ENCODE measurements around the gene FCHSD2. TPM values are rescaled to one million over a fixed set of nuclear protein-coding genes. Genes with fewer than 3 reads are reported as not detected.

FCHSD2 gene
- total and polyA plus RNA-seq, 2 donors (not counting 1 experiment from before 2014, with no cell fraction given), result 19.5 to 40.6 TPM

DNA sequence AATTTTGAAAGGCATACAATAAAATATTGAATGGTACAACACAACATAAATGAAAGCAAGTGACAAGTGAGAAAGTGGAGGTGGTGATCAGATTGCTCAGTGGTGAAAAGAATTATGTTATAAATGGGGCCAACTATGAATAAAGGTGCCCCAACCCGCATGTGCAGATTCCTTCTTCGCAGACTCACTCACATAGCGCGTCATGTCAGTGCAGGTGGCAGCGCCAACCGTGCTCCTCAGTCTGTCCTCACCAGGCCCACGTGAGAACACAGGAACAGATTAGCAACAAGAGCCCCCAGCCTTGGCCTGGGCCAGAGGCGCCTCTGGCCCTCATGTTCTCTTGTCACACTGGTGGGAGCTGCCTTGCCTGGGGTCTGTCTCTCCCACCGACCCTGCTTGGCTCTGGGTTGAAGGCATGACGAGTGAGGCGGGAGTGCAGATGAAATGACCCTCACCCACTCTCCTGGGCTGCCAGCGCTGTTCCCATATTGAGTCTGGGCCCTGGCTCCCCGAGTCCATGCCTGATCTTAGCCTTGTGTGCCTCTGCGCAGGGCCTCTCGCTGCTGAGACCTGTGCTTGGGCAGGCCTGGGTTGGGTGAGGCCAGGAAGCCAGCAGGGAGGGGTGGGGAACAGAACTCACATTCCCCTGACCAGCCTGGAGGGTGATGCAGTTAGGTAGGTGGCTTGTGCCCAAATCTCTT lies 321.5 kb downstream of the FCHSD2 start:
- Histone ChIP-seq H3K9ac (ENCODE audit: insufficient read depth, low read length) (no peak overlapping the region), H3K4me3 (replicated peaks in 1 of 4; ENCODE audit: control extremely low read depth in 1 of 4, insufficient read depth in 1 of 4, low read depth in 3 of 4, low read length in 4 of 4) (no peak overlapping the region), H3K27me3 (ENCODE audit: control insufficient read depth, insufficient read depth, low read length) (no peaks in the 10 kb centered on the region), H2AFZ (ENCODE audit: low read length) (no peak overlapping the region), H3K4me2 (ENCODE audit: extremely low read depth, insufficient read depth, low read length) (no peak overlapping the region), H3K4me1 (ENCODE audit: control insufficient read depth, extremely low read depth, insufficient read depth, low read length) (peaks cover 14% of the 10 kb centered on the region), H4K20me1 (ENCODE audit: control insufficient read depth, extremely low read depth, insufficient read depth, low read length) (no peaks in the 10 kb centered on the region), H3K79me2 (ENCODE audit: control insufficient read depth, insufficient read depth, low read length) (no peaks in the 10 kb centered on the region), H3K36me3 (ENCODE audit: control insufficient read depth, insufficient read depth, low read length) (no peaks in the 10 kb centered on the region), H3K27ac (ENCODE audit: insufficient read depth, low read length) (no peak overlapping the region), H3K9me3 (ENCODE audit: control insufficient read depth, insufficient read depth, low read depth, low read length) (no peaks in the 10 kb centered on the region)
- no peak for TF ChIP-seq EZH2 (IDR thresholded peaks at IDR 0.05; ENCODE audit: low read length, missing control alignments)
- TF ChIP-seq, protein P1, sequence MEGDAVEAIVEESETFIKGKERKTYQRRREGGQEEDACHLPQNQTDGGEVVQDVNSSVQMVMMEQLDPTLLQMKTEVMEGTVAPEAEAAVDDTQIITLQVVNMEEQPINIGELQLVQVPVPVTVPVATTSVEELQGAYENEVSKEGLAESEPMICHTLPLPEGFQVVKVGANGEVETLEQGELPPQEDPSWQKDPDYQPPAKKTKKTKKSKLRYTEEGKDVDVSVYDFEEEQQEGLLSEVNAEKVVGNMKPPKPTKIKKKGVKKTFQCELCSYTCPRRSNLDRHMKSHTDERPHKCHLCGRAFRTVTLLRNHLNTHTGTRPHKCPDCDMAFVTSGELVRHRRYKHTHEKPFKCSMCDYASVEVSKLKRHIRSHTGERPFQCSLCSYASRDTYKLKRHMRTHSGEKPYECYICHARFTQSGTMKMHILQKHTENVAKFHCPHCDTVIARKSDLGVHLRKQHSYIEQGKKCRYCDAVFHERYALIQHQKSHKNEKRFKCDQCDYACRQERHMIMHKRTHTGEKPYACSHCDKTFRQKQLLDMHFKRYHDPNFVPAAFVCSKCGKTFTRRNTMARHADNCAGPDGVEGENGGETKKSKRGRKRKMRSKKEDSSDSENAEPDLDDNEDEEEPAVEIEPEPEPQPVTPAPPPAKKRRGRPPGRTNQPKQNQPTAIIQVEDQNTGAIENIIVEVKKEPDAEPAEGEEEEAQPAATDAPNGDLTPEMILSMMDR (conservative IDR thresholded peaks at IDR 0.05 in 1 of 2, IDR thresholded peaks at IDR 0.05 in 1 of 2; ENCODE audit: low read depth in 1 of 2, low read length in 2 of 2), result no peak
- DNase-seq (ENCODE audit: low read depth in 2 of 2), result no peak

DNA sequence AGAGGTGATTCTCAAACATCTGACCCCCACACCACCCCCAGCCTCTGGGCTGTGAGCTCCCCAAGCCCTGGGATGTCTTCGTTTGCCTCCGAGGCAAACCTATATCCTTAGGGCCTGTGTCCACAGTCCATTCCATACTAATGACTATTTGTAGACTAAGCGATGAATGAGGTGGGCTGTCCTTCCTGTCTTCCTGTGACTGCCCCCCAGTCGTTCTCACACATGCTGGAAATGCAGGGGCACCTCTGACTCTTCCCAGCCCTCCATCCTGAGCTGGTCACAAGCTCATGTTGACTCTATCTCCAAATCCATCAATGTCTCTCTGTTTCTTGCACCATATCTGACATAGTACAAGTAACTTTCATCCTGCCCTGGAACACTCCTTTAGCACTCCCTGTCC lies 323.1 kb downstream of the FCHSD2 start:
- H3K36me3 ChIP-seq (ENCODE audit: control insufficient read depth, insufficient read depth, low read length), result no peaks in the 10 kb centered on the region
- H3K4me2 ChIP-seq (ENCODE audit: extremely low read depth, insufficient read depth, low read length), result no peak overlapping the region
- no peak overlapping the region for H3K4me3 ChIP-seq (replicated peaks in 1 of 4; ENCODE audit: control extremely low read depth in 1 of 4, insufficient read depth in 1 of 4, low read depth in 3 of 4, low read length in 4 of 4)
- no peaks in the 10 kb centered on the region for H3K9me3 ChIP-seq (ENCODE audit: control insufficient read depth, insufficient read depth, low read depth, low read length)
- H4K20me1 ChIP-seq (ENCODE audit: control insufficient read depth, extremely low read depth, insufficient read depth, low read length), result no peaks in the 10 kb centered on the region
- no peak overlapping the region for H3K27ac ChIP-seq (ENCODE audit: insufficient read depth, low read length)
- H3K27me3 ChIP-seq (ENCODE audit: control insufficient read depth, insufficient read depth, low read length), result no peaks in the 10 kb centered on the region
- no peak for TF ChIP-seq EZH2 (IDR thresholded peaks at IDR 0.05; ENCODE audit: low read length, missing control alignments)
- TF ChIP-seq, protein P1 (conservative IDR thresholded peaks at IDR 0.05 in 1 of 2, IDR thresholded peaks at IDR 0.05 in 1 of 2; ENCODE audit: low read depth in 1 of 2, low read length in 2 of 2), result no peak
- no peaks in the 10 kb centered on the region for H3K79me2 ChIP-seq (ENCODE audit: control insufficient read depth, insufficient read depth, low read length)
- no peak overlapping the region for H2AFZ ChIP-seq (ENCODE audit: low read length)
- no peak for DNase-seq (ENCODE audit: low read depth in 2 of 2)
- peaks cover 18% of the 10 kb centered on the region for H3K4me1 ChIP-seq (ENCODE audit: control insufficient read depth, extremely low read depth, insufficient read depth, low read length)
- H3K9ac ChIP-seq (ENCODE audit: insufficient read depth, low read length), result no peak overlapping the region

DNA sequence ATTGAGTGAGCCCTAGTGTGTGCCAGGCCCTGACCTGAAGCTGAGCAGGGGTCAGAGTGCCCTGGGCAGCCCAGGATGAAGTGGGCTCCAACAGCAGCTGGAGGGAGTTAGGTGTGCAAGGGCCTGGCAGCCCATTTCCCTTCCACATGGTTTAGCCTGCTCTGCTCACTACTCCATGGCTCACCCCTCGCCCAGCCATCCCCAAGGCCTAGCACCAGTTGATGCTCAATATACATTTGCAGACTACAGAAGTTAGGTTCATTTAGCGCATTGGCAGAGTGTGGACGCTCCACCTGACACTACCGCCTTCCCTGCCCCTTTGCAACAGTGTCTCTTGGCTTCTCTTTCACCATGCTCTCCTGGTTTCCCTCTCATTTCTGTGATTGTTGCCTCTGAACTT lies 324.2 kb downstream of the FCHSD2 start:
- no peak overlapping the region for H3K9ac ChIP-seq (ENCODE audit: insufficient read depth, low read length)
- H3K36me3 ChIP-seq (ENCODE audit: control insufficient read depth, insufficient read depth, low read length), result no peaks in the 10 kb centered on the region
- peaks cover 21% of the 10 kb centered on the region for H3K4me1 ChIP-seq (ENCODE audit: control insufficient read depth, extremely low read depth, insufficient read depth, low read length)
- H3K79me2 ChIP-seq (ENCODE audit: control insufficient read depth, insufficient read depth, low read length), result peaks cover 3% of the 10 kb centered on the region
- H4K20me1 ChIP-seq (ENCODE audit: control insufficient read depth, extremely low read depth, insufficient read depth, low read length), result no peaks in the 10 kb centered on the region
- DNase-seq (ENCODE audit: low read depth in 2 of 2), result no peak
- no peak overlapping the region for H3K4me3 ChIP-seq (replicated peaks in 1 of 4; ENCODE audit: control extremely low read depth in 1 of 4, insufficient read depth in 1 of 4, low read depth in 3 of 4, low read length in 4 of 4)
- H2AFZ ChIP-seq (ENCODE audit: low read length), result no peak overlapping the region
- H3K9me3 ChIP-seq (ENCODE audit: control insufficient read depth, insufficient read depth, low read depth, low read length), result no peaks in the 10 kb centered on the region
- H3K27ac ChIP-seq (ENCODE audit: insufficient read depth, low read length), result no peak overlapping the region
- no peak overlapping the region for H3K4me2 ChIP-seq (ENCODE audit: extremely low read depth, insufficient read depth, low read length)
- no peaks in the 10 kb centered on the region for H3K27me3 ChIP-seq (ENCODE audit: control insufficient read depth, insufficient read depth, low read length)
- TF ChIP-seq, protein P1 (conservative IDR thresholded peaks at IDR 0.05 in 1 of 2, IDR thresholded peaks at IDR 0.05 in 1 of 2; ENCODE audit: low read depth in 1 of 2, low read length in 2 of 2), result no peak
- no peak for TF ChIP-seq EZH2 (IDR thresholded peaks at IDR 0.05; ENCODE audit: low read length, missing control alignments)
